Hepatocyte (in vitro differentiated cells): ENCODE data around the gene ZNF444. TPM values are rescaled to one million over a fixed set of nuclear protein-coding genes. Genes with fewer than 3 reads are reported as not detected.

Source experiments
- DNase-seq: peaks from one replicate; pipeline ENCODE4 v3.0.0-alpha.2; 2016; ENCODE audit warnings: low spot score
- H2AFZ ChIP-seq: fragments of 200-600 bp; sonication (generic); 2 replicates; pipeline ENCODE4 v1.6.0; 2016; ENCODE audit warnings: antibody characterized with exemption, mild to moderate bottlenecking
- H3K27ac ChIP-seq: fragments of 200-600 bp; sonication (generic); 2 replicates; pipeline ENCODE4 v1.5.1; 2016; ENCODE audit warnings: mild to moderate bottlenecking
- H3K27me3 ChIP-seq: fragments of 200-600 bp; sonication (generic); 2 replicates; pipeline ENCODE4 v1.6.1; 2016
- H3K36me3 ChIP-seq: fragments of 200-600 bp; sonication (generic); replicated peaks from 2 replicates; pipeline ENCODE4 v1.5.1; 2016; ENCODE audit warnings: low read depth; ENCODE audit not compliant: insufficient read depth
- H3K4me1 ChIP-seq: fragments of 200-600 bp; sonication (generic); 2 replicates; pipeline ENCODE4 v1.5.1; 2016; ENCODE audit warnings: mild to moderate bottlenecking, moderate library complexity; ENCODE audit not compliant: insufficient read depth
- H3K4me2 ChIP-seq: fragments of 200-600 bp; sonication (generic); 2 replicates; pipeline ENCODE4 v1.6.0; 2016
- H3K4me3 ChIP-seq: fragments of 200-600 bp; sonication (generic); 2 replicates; pipeline ENCODE4 v1.5.1; 2016; ENCODE audit warnings: mild to moderate bottlenecking
- H3K79me2 ChIP-seq: fragments of 200-600 bp; sonication (generic); 2 replicates; pipeline ENCODE4 v1.6.0; 2017; ENCODE audit warnings: mild to moderate bottlenecking
- H3K9me2 ChIP-seq: fragments of 200-600 bp; sonication (generic); replicated peaks from 2 replicates; pipeline ENCODE4 v1.6.0; 2017; ENCODE audit warnings: mild to moderate bottlenecking; ENCODE audit not compliant: insufficient read depth
- H3K9me3 ChIP-seq: fragments of 200-600 bp; sonication (generic); 2 replicates; pipeline ENCODE4 v1.5.1; 2016; ENCODE audit warnings: low read depth, mild to moderate bottlenecking
- H4K20me1 ChIP-seq: fragments of 200-600 bp; sonication (generic); 2 replicates; pipeline ENCODE4 v1.6.0; 2016; ENCODE audit warnings: mild to moderate bottlenecking; ENCODE audit not compliant: insufficient read depth, poor library complexity, severe bottlenecking
- EZH2 ChIP-seq: fragments of 200-600 bp; sonication (generic); IDR thresholded peaks from 2 replicates; pipeline ENCODE4 v1.6.1; 2016; ENCODE audit warnings: antibody characterized with exemption, mild to moderate bottlenecking, borderline replicate concordance
- EZH2phosphoT487 ChIP-seq: fragments of 200-600 bp; sonication (generic); IDR thresholded peaks from one replicate; pipeline ENCODE4 v1.6.1; 2018; ENCODE audit warnings: antibody characterized with exemption, mild to moderate bottlenecking, low read depth, moderate library complexity; ENCODE audit not compliant: unreplicated experiment, severe bottlenecking
- WGBS: methylation state at CpG from one replicate; pipeline ENCODE4 v1.1.6; 2016; ENCODE audit warnings: low lambda C conversion rate; ENCODE audit errors: missing lambda C conversion rate; 5-methylcytosine and 5-hydroxymethylcytosine counted together
- polyA plus RNA-seq: library from polyadenylated mRNA; unstranded; fragments of >200 nt; fragmentation: Nextera tagmentation; extraction: Ambion mirVana; gene quantifications from 2 replicates; pipeline ENCODE4 v1.2.1, GENCODE V29; 2016
- total RNA-seq: library from RNA; depleted of rRNA; stranded (reverse); fragments of >200 nt; gene quantifications from 2 replicates; pipeline ENCODE4 v1.2.3, GENCODE V29; 2014
- TF ChIP-seq, protein P1 (sequence below): fragments of 200-600 bp; sonication (generic); IDR thresholded peaks from 2 replicates; pipeline ENCODE4 v1.5.1; 2016; ENCODE audit warnings: antibody characterized with exemption, mild to moderate bottlenecking; ENCODE audit not compliant: poor library complexity

ZNF444 gene
- total and polyA plus RNA-seq, 2 experiments from 2014 or later, result 46.6 to 60.2 TPM

DNA sequence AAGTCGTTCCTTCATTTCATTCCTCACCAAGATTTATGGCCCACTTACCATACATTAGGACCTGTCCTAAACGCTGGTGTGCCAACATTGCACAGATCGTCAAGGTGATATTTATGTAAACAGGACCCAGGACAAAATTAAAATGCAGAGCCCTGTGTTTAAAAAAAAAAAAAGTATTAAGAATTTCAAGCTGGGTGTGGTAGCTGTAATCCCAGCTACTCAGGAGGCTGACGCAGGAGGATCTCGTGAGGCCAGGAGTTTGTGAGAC is 6.5 kb upstream of the ZNF444 start:
- H3K27ac ChIP-seq, result no peak overlapping the region
- no peak overlapping the region for H2AFZ ChIP-seq
- H3K9me3 ChIP-seq, result no peaks in the 10 kb centered on the region
- DNase-seq, result no peak
- peaks cover 9% of the 10 kb centered on the region for H3K4me1 ChIP-seq
- WGBS, result 74% methylated on average over 5 of the region's 5 CpGs
- H3K4me3 ChIP-seq, result no peak overlapping the region
- H4K20me1 ChIP-seq, result no peaks in the 10 kb centered on the region
- H3K9me2 ChIP-seq, result no peaks in the 10 kb centered on the region
- H3K27me3 ChIP-seq, result no peaks in the 10 kb centered on the region
- no peaks in the 10 kb centered on the region for H3K36me3 ChIP-seq
- TF ChIP-seq EZH2phosphoT487 (no peak), EZH2 (no peak)
- TF ChIP-seq, protein P1, sequence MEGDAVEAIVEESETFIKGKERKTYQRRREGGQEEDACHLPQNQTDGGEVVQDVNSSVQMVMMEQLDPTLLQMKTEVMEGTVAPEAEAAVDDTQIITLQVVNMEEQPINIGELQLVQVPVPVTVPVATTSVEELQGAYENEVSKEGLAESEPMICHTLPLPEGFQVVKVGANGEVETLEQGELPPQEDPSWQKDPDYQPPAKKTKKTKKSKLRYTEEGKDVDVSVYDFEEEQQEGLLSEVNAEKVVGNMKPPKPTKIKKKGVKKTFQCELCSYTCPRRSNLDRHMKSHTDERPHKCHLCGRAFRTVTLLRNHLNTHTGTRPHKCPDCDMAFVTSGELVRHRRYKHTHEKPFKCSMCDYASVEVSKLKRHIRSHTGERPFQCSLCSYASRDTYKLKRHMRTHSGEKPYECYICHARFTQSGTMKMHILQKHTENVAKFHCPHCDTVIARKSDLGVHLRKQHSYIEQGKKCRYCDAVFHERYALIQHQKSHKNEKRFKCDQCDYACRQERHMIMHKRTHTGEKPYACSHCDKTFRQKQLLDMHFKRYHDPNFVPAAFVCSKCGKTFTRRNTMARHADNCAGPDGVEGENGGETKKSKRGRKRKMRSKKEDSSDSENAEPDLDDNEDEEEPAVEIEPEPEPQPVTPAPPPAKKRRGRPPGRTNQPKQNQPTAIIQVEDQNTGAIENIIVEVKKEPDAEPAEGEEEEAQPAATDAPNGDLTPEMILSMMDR, result no peak
- no peak overlapping the region for H3K4me2 ChIP-seq
- H3K79me2 ChIP-seq, result no peaks in the 10 kb centered on the region

DNA sequence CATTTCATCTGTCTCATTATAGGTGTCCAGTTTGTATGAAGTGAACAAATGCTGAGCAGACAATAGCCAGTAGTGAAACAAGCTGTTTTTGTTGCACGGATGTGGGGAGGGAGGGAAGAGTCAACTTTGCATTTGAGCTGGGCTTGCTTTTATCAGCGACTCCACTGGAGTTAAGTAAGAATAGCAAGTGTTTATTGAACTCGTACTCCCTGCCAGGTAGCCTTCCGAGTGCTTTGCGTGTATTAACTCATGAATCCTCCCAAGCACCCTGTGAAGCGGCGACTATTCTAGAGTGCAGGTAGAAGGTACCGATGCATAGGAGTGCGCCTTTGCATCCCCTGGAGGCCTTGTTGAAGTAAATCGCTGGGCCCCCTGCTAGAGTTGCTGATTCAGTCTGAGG is 4.7 kb upstream of the ZNF444 start:
- Histone ChIP-seq H3K79me2 (no peaks in the 10 kb centered on the region), H3K4me1 (peaks cover 15% of the 10 kb centered on the region), H2AFZ (no peak overlapping the region), H3K27ac (no peak overlapping the region), H4K20me1 (no peaks in the 10 kb centered on the region), H3K36me3 (no peaks in the 10 kb centered on the region), H3K4me2 (no peak overlapping the region), H3K9me3 (no peaks in the 10 kb centered on the region), H3K9me2 (no peaks in the 10 kb centered on the region), H3K27me3 (no peaks in the 10 kb centered on the region), H3K4me3 (no peak overlapping the region)
- TF ChIP-seq, protein P1, result no peak
- TF ChIP-seq EZH2, result no peak
- TF ChIP-seq EZH2phosphoT487, result no peak
- DNase-seq, result no peak
- WGBS, result 43% methylated on average over 10 of the region's 10 CpGs

DNA sequence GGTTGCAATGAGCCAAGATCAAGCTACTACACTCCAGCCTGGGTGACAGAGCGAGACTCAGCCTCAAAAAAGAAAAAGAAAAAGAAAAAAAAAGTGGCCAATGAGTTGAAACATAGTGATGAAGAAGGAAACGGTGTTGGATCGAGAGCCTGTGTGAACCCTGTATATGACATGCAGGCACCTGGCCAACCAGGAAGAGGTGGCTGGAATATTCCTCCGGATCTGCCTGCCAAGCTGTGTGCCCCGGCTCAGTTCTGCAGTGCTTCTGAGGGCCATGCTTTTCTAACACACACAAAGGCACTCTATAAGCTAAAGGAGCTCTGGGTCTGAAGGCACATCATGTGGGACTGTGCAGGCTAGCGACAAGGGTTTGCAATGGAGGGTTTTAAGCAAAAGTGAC is 3.7 kb upstream of the ZNF444 start:
- H3K9me2 ChIP-seq, result no peaks in the 10 kb centered on the region
- H3K4me2 ChIP-seq, result no peak overlapping the region
- H3K4me1 ChIP-seq, result peaks cover 15% of the 10 kb centered on the region

More for the DNA sequence above, 3.7 kb upstream of the ZNF444 start:
- H3K4me3 ChIP-seq, result no peak overlapping the region
- no peak for TF ChIP-seq EZH2phosphoT487
- TF ChIP-seq, protein P1, result no peak
- no peak for TF ChIP-seq EZH2
- no peaks in the 10 kb centered on the region for H3K9me3 ChIP-seq
- H3K36me3 ChIP-seq, result no peaks in the 10 kb centered on the region
- no peaks in the 10 kb centered on the region for H4K20me1 ChIP-seq
- 92% methylated on average over 6 of the region's 6 CpGs for WGBS
- DNase-seq, result no peak
- no peaks in the 10 kb centered on the region for H3K79me2 ChIP-seq
- H3K27ac ChIP-seq, result no peak overlapping the region
- H3K27me3 ChIP-seq, result no peaks in the 10 kb centered on the region
- H2AFZ ChIP-seq, result no peak overlapping the region
